HEK293T (cell line): Measurements from ENCODE around the gene VN1R2.

ENCODE experiments used
- BHLHE40 ChIP-seq: fragments of 450-650 bp; IDR thresholded peaks from 2 replicates; pipeline ENCODE4 v1.6.1; 2016; ENCODE audit warnings: mild to moderate bottlenecking, moderate library complexity, borderline replicate concordance
- CTBP1 ChIP-seq: fragments of 450-650 bp; IDR thresholded peaks from 2 replicates; pipeline ENCODE4 v1.6.1; 2016; ENCODE audit warnings: borderline replicate concordance
- FOXA1 ChIP-seq: fragments of 450-650 bp; IDR thresholded peaks from 2 replicates; pipeline ENCODE4 v1.6.1; 2016; ENCODE audit warnings: mild to moderate bottlenecking
- HDGF ChIP-seq: fragments of 450-650 bp; IDR thresholded peaks from 2 replicates; pipeline ENCODE4 v1.6.1; 2017; ENCODE audit warnings: antibody characterized with exemption, borderline replicate concordance
- L3MBTL2 ChIP-seq: fragments of 450-650 bp; conservative IDR thresholded peaks from 2 replicates; pipeline ENCODE4 v1.6.1; 2016; ENCODE audit warnings: mild to moderate bottlenecking

DNA sequence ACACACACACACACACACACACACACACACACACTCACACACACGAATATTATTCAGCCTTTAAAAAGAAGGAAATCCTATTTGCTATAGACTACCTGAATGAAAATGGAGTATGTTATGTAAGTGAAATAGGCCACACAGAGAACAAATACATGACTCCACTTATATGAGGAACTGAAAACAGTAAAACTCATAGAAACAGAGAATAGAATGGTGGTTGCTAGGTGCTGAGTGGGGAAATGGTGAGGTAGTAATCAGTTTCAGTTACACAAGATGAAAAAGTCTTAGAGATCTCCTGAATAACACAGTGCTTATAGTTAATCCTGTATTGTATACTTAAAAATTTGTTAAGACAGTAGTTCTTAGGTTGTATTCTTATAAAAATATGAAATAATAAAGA is 11.6 kb upstream of the VN1R2 start:
- no peak for TF ChIP-seq L3MBTL2
- no peak for TF ChIP-seq FOXA1
- TF ChIP-seq BHLHE40, result no peak
- no peak for TF ChIP-seq CTBP1
- TF ChIP-seq HDGF, result no peak
